Trophoblast cell (in vitro differentiated cells and primary cell): ENCODE results near the gene FBXL12.

ENCODE experiments used
- DNase-seq, 2 donors: peaks; one replicate each; pipeline ENCODE4 v3.0.0-alpha.2; 2016
- H2AFZ ChIP-seq: 2 replicates; pipeline ENCODE4 v1.6.1; 2013; ENCODE audit warnings: low read length, moderate library complexity, mild to moderate bottlenecking; ENCODE audit not compliant: insufficient read depth, poor library complexity
- H2AK5ac ChIP-seq: 2 replicates; pipeline ENCODE4 v1.6.1; 2013; ENCODE audit warnings: mild to moderate bottlenecking, low read length
- H2BK120ac ChIP-seq: 2 replicates; pipeline ENCODE4 v1.6.1; 2013; ENCODE audit warnings: low read length, mild to moderate bottlenecking, moderate library complexity; ENCODE audit not compliant: insufficient read depth, poor library complexity
- H2BK12ac ChIP-seq: 2 replicates; pipeline ENCODE4 v1.6.1; 2013; ENCODE audit warnings: mild to moderate bottlenecking, low read length, moderate library complexity
- H2BK5ac ChIP-seq: 2 replicates; pipeline ENCODE4 v1.6.1; 2013; ENCODE audit warnings: low read length, low read depth, moderate library complexity, mild to moderate bottlenecking; ENCODE audit not compliant: poor library complexity
- H3K14ac ChIP-seq: 2 replicates; pipeline ENCODE4 v1.6.1; 2013; ENCODE audit warnings: mild to moderate bottlenecking, low read length
- H3K18ac ChIP-seq: 2 replicates; pipeline ENCODE4 v1.6.1; 2013; ENCODE audit warnings: mild to moderate bottlenecking, low read length
- H3K23ac ChIP-seq: 2 replicates; pipeline ENCODE4 v1.6.1; 2013; ENCODE audit warnings: low read length
- H3K27ac ChIP-seq: 2 replicates; pipeline ENCODE4 v1.5.1; 2013; ENCODE audit warnings: low read depth, mild to moderate bottlenecking, inconsistent platforms, low read length, moderate library complexity
- H3K27me3 ChIP-seq: 2 replicates; pipeline ENCODE4 v1.6.1; 2013; ENCODE audit warnings: inconsistent platforms, mild to moderate bottlenecking, low read length, moderate library complexity; ENCODE audit not compliant: insufficient read depth
- H3K36me3 ChIP-seq, 2 experiments: 1 replicate in 1 of 2; 2 replicates in 1 of 2; pipeline ENCODE4 v1.6.1; 2013; ENCODE audit warnings: low read length in 2 of 2, mild to moderate bottlenecking in 2 of 2, moderate library complexity in 1 of 2; ENCODE audit not compliant: insufficient read depth in 2 of 2, control insufficient read depth in 1 of 2
- H3K4ac ChIP-seq: 2 replicates; pipeline ENCODE4 v1.6.1; 2013; ENCODE audit warnings: low read depth, mild to moderate bottlenecking, low read length, moderate library complexity
- H3K4me1 ChIP-seq, 2 experiments: 1 replicate in 1 of 2; 2 replicates in 1 of 2; pipeline ENCODE4 v1.6.1; 2013; ENCODE audit warnings: low read length in 2 of 2, mild to moderate bottlenecking in 2 of 2, moderate library complexity in 1 of 2; ENCODE audit not compliant: insufficient read depth in 2 of 2, control insufficient read depth in 1 of 2
- H3K4me2 ChIP-seq: 2 replicates; pipeline ENCODE4 v1.6.1; 2013; ENCODE audit warnings: inconsistent platforms, mild to moderate bottlenecking, low read length, moderate library complexity
- H3K4me3 ChIP-seq: 2 replicates; pipeline ENCODE4 v1.5.1; 2013; ENCODE audit warnings: mild to moderate bottlenecking, low read depth, low read length, inconsistent platforms
- H3K79me1 ChIP-seq: one replicate; pipeline ENCODE4 v1.6.1; 2013; ENCODE audit warnings: low read length
- H3K79me2 ChIP-seq: 2 replicates; pipeline ENCODE4 v1.6.1; 2013; ENCODE audit warnings: low read length, mild to moderate bottlenecking; ENCODE audit not compliant: control insufficient read depth, insufficient read depth, poor library complexity
- H3K9ac ChIP-seq: 2 replicates; pipeline ENCODE4 v1.6.1; 2013; ENCODE audit warnings: mild to moderate bottlenecking, low read length
- H3K9me3 ChIP-seq: 2 replicates; pipeline ENCODE4 v1.6.1; 2013; ENCODE audit warnings: low read depth, mild to moderate bottlenecking, control low read depth, inconsistent platforms, low read length; ENCODE audit not compliant: insufficient read depth
- H4K12ac ChIP-seq: 2 replicates; pipeline ENCODE4 v1.6.1; 2013; ENCODE audit warnings: low read depth, mild to moderate bottlenecking, low read length, moderate library complexity
- H4K8ac ChIP-seq: 2 replicates; pipeline ENCODE4 v1.6.1; 2013; ENCODE audit warnings: low read depth, mild to moderate bottlenecking, low read length, moderate library complexity
- H4K91ac ChIP-seq: one replicate; pipeline ENCODE4 v1.6.1; 2013; ENCODE audit warnings: low read depth, mild to moderate bottlenecking, low read length, moderate library complexity
- WGBS: extraction: QIAGEN DNeasy Blood & Tissue Kit; methylation state at CpG from one replicate; pipeline ENCODE4 v1.1.7; 2013; ENCODE audit warnings: missing lambda C conversion rate; ENCODE audit not compliant: insufficient read length, insufficient coverage; ENCODE audit errors: extremely low coverage; 5-methylcytosine and 5-hydroxymethylcytosine counted together

FBXL12 gene

DNA sequence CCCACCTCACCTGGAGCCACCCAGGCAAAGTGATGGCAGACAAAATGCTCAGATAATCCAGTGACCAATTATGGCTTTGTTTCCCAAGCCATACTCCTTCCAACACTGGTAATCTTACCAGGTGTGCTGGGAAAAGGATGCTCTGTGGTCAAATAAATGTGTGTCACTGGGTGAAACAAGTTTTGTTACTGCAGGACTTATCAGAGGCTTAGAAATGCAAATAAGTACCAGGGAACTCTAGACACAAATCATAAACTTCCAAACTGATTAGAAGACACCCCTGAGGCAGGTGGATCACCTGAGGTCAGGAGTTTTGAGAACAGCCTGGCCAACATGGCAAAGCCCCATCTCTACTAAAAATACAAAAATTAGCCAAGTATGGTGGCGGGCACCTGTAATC lies 42.6 kb upstream of the FBXL12 start:
- H3K4me1 ChIP-seq: peaks cover 3 to 4% of the 10 kb centered on the region in 2 experiments
- H3K4me3 ChIP-seq: no peak overlapping the region
- no peak overlapping the region for H2AFZ ChIP-seq
- no peak overlapping the region for H2BK5ac ChIP-seq
- no peaks in the 10 kb centered on the region for H3K9me3 ChIP-seq
- H3K79me1 ChIP-seq: no peaks in the 10 kb centered on the region
- H3K36me3 ChIP-seq: peaks cover 0 to 4% of the 10 kb centered on the region in 2 experiments
- H4K12ac ChIP-seq: no peak overlapping the region
- H4K91ac ChIP-seq: no peak overlapping the region
- no peak overlapping the region for H3K18ac ChIP-seq
- H3K14ac ChIP-seq: no peak overlapping the region
- H3K79me2 ChIP-seq: no peaks in the 10 kb centered on the region
- H3K27me3 ChIP-seq: no peaks in the 10 kb centered on the region
- WGBS: no CpG with 5 or more reads among the region's 1 CpG
- no peak overlapping the region for H4K8ac ChIP-seq
- no peak overlapping the region for H3K27ac ChIP-seq
- H3K9ac ChIP-seq: no peak overlapping the region
- no peak overlapping the region for H3K4me2 ChIP-seq
- DNase-seq: no peak
- no peak overlapping the region for H2BK120ac ChIP-seq
- H2BK12ac ChIP-seq: no peak overlapping the region
- no peak overlapping the region for H3K23ac ChIP-seq
- H2AK5ac ChIP-seq: no peak overlapping the region
- H3K4ac ChIP-seq: no peak overlapping the region

GRCh38 chr19:9860407-9860806 lies 41.5 kb upstream of the FBXL12 start:
- H4K12ac ChIP-seq: peak overlapping the region; percentile 32
- no peaks in the 10 kb centered on the region for H3K79me2 ChIP-seq
- H2BK12ac ChIP-seq: no peak overlapping the region
- no peak overlapping the region for H3K4me3 ChIP-seq
- no peak overlapping the region for H3K9ac ChIP-seq
- no peak overlapping the region for H2BK120ac ChIP-seq
- peaks cover 3 to 4% of the 10 kb centered on the region in 2 experiments for H3K4me1 ChIP-seq
- WGBS: no CpG with 5 or more reads among the region's 8 CpGs
- no peaks in the 10 kb centered on the region for H3K79me1 ChIP-seq
- no peak overlapping the region for H3K4me2 ChIP-seq
- no peak overlapping the region for H2BK5ac ChIP-seq
- no peak for DNase-seq
- no peak overlapping the region for H3K18ac ChIP-seq
- H3K36me3 ChIP-seq: peaks cover 0 to 6% of the 10 kb centered on the region in 2 experiments
- H3K14ac ChIP-seq: no peak overlapping the region
- no peaks in the 10 kb centered on the region for H3K27me3 ChIP-seq
- H3K23ac ChIP-seq: no peak overlapping the region
- no peak overlapping the region for H2AFZ ChIP-seq
- H2AK5ac ChIP-seq: no peak overlapping the region
- no peak overlapping the region for H3K4ac ChIP-seq
- no peak overlapping the region for H4K91ac ChIP-seq
- H3K9me3 ChIP-seq: no peaks in the 10 kb centered on the region
- no peak overlapping the region for H3K27ac ChIP-seq
- H4K8ac ChIP-seq: no peak overlapping the region

DNA sequence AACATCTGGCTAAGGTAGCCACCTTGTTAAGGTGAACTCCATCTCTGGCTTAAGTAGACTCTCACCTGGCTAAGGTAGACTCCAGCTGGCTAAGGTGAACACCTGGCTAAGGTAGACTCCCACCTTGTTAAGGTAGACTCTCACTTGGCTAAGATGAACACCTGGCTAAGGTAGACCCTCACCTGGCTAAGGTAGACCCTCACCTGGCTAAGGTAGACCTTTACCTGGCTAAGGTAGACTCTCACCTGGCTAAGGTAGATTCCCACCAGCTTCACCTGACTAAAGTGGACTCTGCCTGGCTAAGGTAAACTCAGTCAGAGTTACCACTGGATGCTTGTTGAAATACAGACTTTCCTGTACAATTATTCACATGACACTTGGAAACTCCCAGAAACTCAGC lies 39.9 kb upstream of the FBXL12 start:
- no peak overlapping the region for H3K4me2 ChIP-seq
- H3K36me3 ChIP-seq: peaks cover 0 to 11% of the 10 kb centered on the region in 2 experiments
- no peak overlapping the region for H3K14ac ChIP-seq
- H3K18ac ChIP-seq: no peak overlapping the region
- H3K79me2 ChIP-seq: no peaks in the 10 kb centered on the region
- H3K4ac ChIP-seq: no peak overlapping the region
- no peak overlapping the region for H2BK12ac ChIP-seq
- H2BK5ac ChIP-seq: no peak overlapping the region
- H3K4me3 ChIP-seq: no peak overlapping the region
- peaks cover 3 to 4% of the 10 kb centered on the region in 2 experiments for H3K4me1 ChIP-seq
- H3K27me3 ChIP-seq: no peaks in the 10 kb centered on the region
- no peak overlapping the region for H2AFZ ChIP-seq
- no peak overlapping the region for H4K8ac ChIP-seq
- H4K12ac ChIP-seq: no peak overlapping the region
- no peak overlapping the region for H3K23ac ChIP-seq
- no peak overlapping the region for H2BK120ac ChIP-seq
- H3K9ac ChIP-seq: no peak overlapping the region
- H3K27ac ChIP-seq: no peak overlapping the region
- H3K9me3 ChIP-seq: peaks cover 5% of the 10 kb centered on the region
- H3K79me1 ChIP-seq: no peaks in the 10 kb centered on the region
- DNase-seq: no peak
- no peak overlapping the region for H4K91ac ChIP-seq
- H2AK5ac ChIP-seq: no peak overlapping the region

DNA sequence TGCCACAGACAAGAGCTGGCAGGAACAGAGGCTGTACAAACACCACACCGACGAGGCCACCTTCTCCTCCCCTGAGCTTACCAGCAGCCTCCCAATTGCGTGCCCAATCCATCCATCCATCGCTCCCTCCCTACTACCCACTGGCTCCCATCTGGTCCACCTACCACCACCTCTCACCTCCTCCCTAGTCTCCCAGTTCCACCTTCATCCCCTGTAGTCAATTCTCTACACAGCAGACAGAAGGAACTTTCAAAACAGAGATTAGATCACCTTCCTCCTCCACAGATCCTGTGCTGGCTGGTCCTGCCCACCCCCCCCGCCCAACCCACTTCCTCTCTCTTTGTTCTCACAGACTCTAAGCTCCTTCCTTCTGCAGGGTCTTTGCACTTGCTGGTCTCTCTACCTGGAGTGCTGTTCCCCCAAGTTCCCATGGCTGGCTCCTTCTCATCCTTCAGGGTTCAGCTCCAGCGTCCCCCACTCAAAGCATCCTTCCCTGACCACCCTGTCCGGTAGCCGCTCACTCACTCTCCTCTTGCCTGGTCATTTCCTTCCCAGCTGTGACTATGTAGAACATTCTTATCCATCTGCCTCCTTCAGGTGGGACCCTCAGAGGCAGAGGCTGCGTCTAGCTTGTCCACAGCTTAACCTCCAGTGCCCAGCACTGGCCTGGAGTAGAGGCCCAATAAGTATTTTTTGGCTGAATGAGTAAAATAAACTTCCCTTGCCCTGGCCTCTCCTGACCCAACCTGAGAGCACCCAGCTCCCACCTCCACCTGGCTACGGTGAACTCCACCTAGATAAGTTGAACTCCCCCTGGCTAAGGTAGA lies 39.3 kb upstream of the FBXL12 start:
- no peak overlapping the region for H2AFZ ChIP-seq
- peak overlapping the region; percentile 30 for H4K91ac ChIP-seq
- DNase-seq: no peak
- H3K36me3 ChIP-seq: peaks cover 0 to 11% of the 10 kb centered on the region in 2 experiments
- no peak overlapping the region for H2BK120ac ChIP-seq
- peaks cover 3 to 4% of the 10 kb centered on the region in 2 experiments for H3K4me1 ChIP-seq
- no peak overlapping the region for H2AK5ac ChIP-seq
- H3K9ac ChIP-seq: no peak overlapping the region
- no peak overlapping the region for H3K27ac ChIP-seq
- no peak overlapping the region for H3K4me3 ChIP-seq
- no peaks in the 10 kb centered on the region for H3K79me2 ChIP-seq
- no peak overlapping the region for H2BK12ac ChIP-seq
- H3K14ac ChIP-seq: no peak overlapping the region
- H3K23ac ChIP-seq: no peak overlapping the region
- H3K4ac ChIP-seq: no peak overlapping the region
- H3K4me2 ChIP-seq: no peak overlapping the region
- H3K18ac ChIP-seq: no peak overlapping the region
- peaks cover 5% of the 10 kb centered on the region for H3K9me3 ChIP-seq
- no peak overlapping the region for H4K12ac ChIP-seq
- H3K79me1 ChIP-seq: no peaks in the 10 kb centered on the region
- no CpG with 5 or more reads among the region's 10 CpGs for WGBS
- H2BK5ac ChIP-seq: no peak overlapping the region
- H4K8ac ChIP-seq: no peak overlapping the region
- no peaks in the 10 kb centered on the region for H3K27me3 ChIP-seq
